Progenitor cell of endocrine pancreas (in vitro differentiated cells): ENCODE data around the gene ABHD14A. TPM values are rescaled to one million over a fixed set of nuclear protein-coding genes. Genes with fewer than 3 reads are reported as not detected.
A peak's percentile ranks its signal among the peaks of the same experiment; 100 is the strongest.

Experiments used
- DNase-seq: peaks from one replicate; pipeline ENCODE4 v3.0.0; 2021; ENCODE audit warnings: low spot score; ENCODE audit not compliant: unreplicated experiment
- H3K27ac Mint-ChIP-seq: 2 replicates; pipeline ENCODE4 v1.8.0; 2021; ENCODE audit warnings: mild to moderate bottlenecking, moderate library complexity, mixed read lengths
- H3K27me3 Mint-ChIP-seq: 2 replicates; pipeline ENCODE4 v1.8.0; 2021; ENCODE audit warnings: mixed read lengths
- H3K36me3 Mint-ChIP-seq: 2 replicates; pipeline ENCODE4 v1.8.0; 2022; ENCODE audit warnings: mixed read lengths; ENCODE audit not compliant: insufficient read depth
- H3K4me1 Mint-ChIP-seq: 2 replicates; pipeline ENCODE4 v1.8.0; 2021; ENCODE audit warnings: low read depth, mixed read lengths
- H3K4me3 Mint-ChIP-seq: 2 replicates; pipeline ENCODE4 v1.8.0; 2021; ENCODE audit warnings: low read depth, mild to moderate bottlenecking, moderate library complexity, mixed read lengths
- H3K9me3 Mint-ChIP-seq: 2 replicates; pipeline ENCODE4 v1.8.0; 2021; ENCODE audit warnings: low read depth, mixed read lengths
- CTCF ChIP-seq: fragments of 200-600 bp; sonication (generic); IDR thresholded peaks from one replicate; pipeline ENCODE4 v1.5.0; 2021; ENCODE audit warnings: antibody characterized with exemption, mild to moderate bottlenecking; ENCODE audit not compliant: unreplicated experiment
- total RNA-seq: library from RNA; stranded (reverse); gene quantifications from 2 replicates; pipeline ENCODE4 v1.2.1, GENCODE V29; 2021

ABHD14A gene
- total RNA-seq, 1 donor from 2014 or later = 19.4 TPM

GRCh38 chr3:51966016-51966415 lies 8.8 kb upstream of the ABHD14A start:
- TF ChIP-seq CTCF = no peak
- H3K36me3 Mint-ChIP-seq = peaks cover 5% of the 10 kb centered on the region
- H3K4me3 Mint-ChIP-seq = peak overlapping the region; percentile 85
- H3K27ac Mint-ChIP-seq = peak overlapping the region; percentile 79
- no peaks in the 10 kb centered on the region for H3K27me3 Mint-ChIP-seq
- peaks cover 31% of the 10 kb centered on the region for H3K4me1 Mint-ChIP-seq
- H3K9me3 Mint-ChIP-seq = no peaks in the 10 kb centered on the region
- DNase-seq = no peak

- TF ChIP-seq CTCF = no peak
- Mint-ChIP-seq H3K9me3 (no peaks in the 10 kb centered on the region), H3K27me3 (no peaks in the 10 kb centered on the region), H3K36me3 (peaks cover 5% of the 10 kb centered on the region), H3K4me1 (peaks cover 31% of the 10 kb centered on the region), H3K4me3 (peak overlapping the region; percentile 85), H3K27ac (peak overlapping the region; percentile 95)
- DNase-seq = no peak
Observed at GRCh38 chr3:51966486-51966885, 8.4 kb upstream of the ABHD14A start.

GRCh38 chr3:51966922-51967383 lies 7.9 kb upstream of the ABHD14A start:
- H3K4me1 Mint-ChIP-seq = peaks cover 31% of the 10 kb centered on the region
- no peak for DNase-seq
- no peak for TF ChIP-seq CTCF
- H3K4me3 Mint-ChIP-seq = peak overlapping the region; percentile 85
- no peaks in the 10 kb centered on the region for H3K9me3 Mint-ChIP-seq
- H3K27ac Mint-ChIP-seq = peak overlapping the region; percentile 95
- peaks cover 3% of the 10 kb centered on the region for H3K36me3 Mint-ChIP-seq
- H3K27me3 Mint-ChIP-seq = no peaks in the 10 kb centered on the region

- H3K27me3 Mint-ChIP-seq = no peaks in the 10 kb centered on the region
- no peak for TF ChIP-seq CTCF
- peak within 1 kb of the TSS; percentile 89 for H3K4me3 Mint-ChIP-seq
- H3K27ac Mint-ChIP-seq = peak within 1 kb of the TSS; percentile 95
- peak; percentile 63 for DNase-seq
- peaks cover 3% of the 10 kb centered on the region for H3K36me3 Mint-ChIP-seq
- no peaks in the 10 kb centered on the region for H3K9me3 Mint-ChIP-seq
- peaks cover 31% of the 10 kb centered on the region for H3K4me1 Mint-ChIP-seq
Observed at GRCh38 chr3:51967384-51968169, 7.3 kb upstream of the ABHD14A start, which contains the start of gene PCBP4. TSS of gene PCBP4 (minus strand) at chr3:51967454. CDS start at chr3:51961240, 6,214 bp downstream.

- H3K27me3 Mint-ChIP-seq = no peaks in the 10 kb centered on the region
- peak; percentile 50 for DNase-seq
Observed at GRCh38 chr3:51968170-51968775, 6.6 kb upstream of the ABHD14A start.

More at GRCh38 chr3:51968170-51968775, 6.6 kb upstream of the ABHD14A start:
- peak overlapping the region; percentile 89 for H3K4me3 Mint-ChIP-seq
- peaks cover 31% of the 10 kb centered on the region for H3K4me1 Mint-ChIP-seq
- no peak for TF ChIP-seq CTCF
- H3K9me3 Mint-ChIP-seq = no peaks in the 10 kb centered on the region
- peaks cover 3% of the 10 kb centered on the region for H3K36me3 Mint-ChIP-seq
- peak overlapping the region; percentile 89 for H3K27ac Mint-ChIP-seq
